Pancreas (tissue), 10 donors: ENCODE data around the gene GGPS1. TPM values are rescaled to one million over a fixed set of nuclear protein-coding genes. Genes with fewer than 3 reads are reported as not detected.

Source experiments
- ATAC-seq, 4 donors: fragments of 200-7000 bp; cut with Tn5 transposase; one replicate each; pipeline versions ENCODE4 v1.8.0 to v1.9.1; 2020; ENCODE audit warnings: mild to moderate bottlenecking in 4 of 4, moderate library complexity in 4 of 4
- DNase-seq, 6 donors: peaks; one replicate each; pipeline ENCODE4 v3.0.0-alpha.2; 2020
- FAIRE-seq: peaks from 2 replicates; lab custom pipeline; 2012; peaks lifted over from hg19 to GRCh38; lab: Jason Lieb, UNC
- H3K27ac ChIP-seq, 4 donors: fragments of 200-600 bp; sonication (generic); 1 replicate in 3 of 4; 2 replicates in 1 of 4; pipeline versions ENCODE4 v1.5.0 to v1.8.0; 2020
- H3K27me3 ChIP-seq, 4 donors: fragments of 200-600 bp; one replicate each; pipeline ENCODE4 v1.8.0; 2021
- H3K36me3 ChIP-seq, 3 donors: fragments of 200-600 bp; sonication (generic) in 1 of 3; one replicate each; pipeline versions ENCODE4 v1.5.0 to v1.8.0; 2020 to 2021
- H3K4me1 ChIP-seq, 3 donors: fragments of 200-600 bp; one replicate each; pipeline ENCODE4 v1.8.0; 2021
- H3K4me3 ChIP-seq, 4 donors: fragments of 200-600 bp; sonication (generic) in 2 of 4; one replicate each; pipeline versions ENCODE4 v1.5.0 to v1.8.0; 2020 to 2021
- H3K9me3 ChIP-seq, 4 donors: fragments of 200-600 bp; one replicate each; pipeline ENCODE4 v1.8.0; 2021
- WGBS, 2 donors: extraction: QIAGEN DNeasy Blood & Tissue Kit; methylation state at CpG; one replicate each; pipeline ENCODE4 v1.1.7; 2013; 5-methylcytosine and 5-hydroxymethylcytosine counted together
- intact Hi-C, 3 donors: fragments of 100-400 bp; cut with DNase I; formaldehyde crosslinking; loops; one replicate each; pipeline versions ENCODE4 v1.11.1 to v1.14.2; 2022
- polyA plus RNA-seq, 2 donors: library from polyadenylated mRNA; stranded (reverse); fragments of 200-250 nt; gene quantifications; one replicate each; pipeline ENCODE4 v1.2.3, GENCODE V29; 2013
- total RNA-seq, 6 donors: library from RNA; stranded (reverse); fragmentation: NEBNext Ultra II Directional in 4 of 6; extraction: Animal tissue kit (Norgen Biotek cat#: 25700) in 4 of 6; gene quantifications; one replicate each; pipeline versions ENCODE4 v1.2.1 to v1.2.4, GENCODE V29; 2021 to 2023
- TF ChIP-seq, protein P1 (sequence below), 4 donors: fragments of 200-600 bp; sonication (generic) in 3 of 4; IDR thresholded peaks; one replicate each; pipeline versions ENCODE4 v1.5.0 to v1.8.0; 2021; ENCODE audit warnings: antibody characterized with exemption in 4 of 4
- donor health status: healthy with polysubstance abuse.
- donor health status: DM: no; HTN: no; CAD: no; lungs with moderate emphysema.
- donor health status: DM: no; HTN: no; CAD: no.
- donor health status: control.
- donor health status: control.
- donor health status: Bipolar disorder and iron deficiency.
- donor health status: DM: yes; HTN: yes; CAD: no.
- donor health status: DM: no; HTN: no; CAD: no.
- donor health status: DM: no; HTN: no; CAD: no.
- donor health status: DM: yes; HTN: yes; CAD: no.

The GGPS1 gene
- total and polyA plus RNA-seq, 8 donors, result 8.9 to 16.7 (median 12.5) TPM

GRCh38 chr1:235295902-235296350 lies 32.4 kb upstream of the GGPS1 start:
- peak; percentile 92 to 95 (median 94) for ATAC-seq
- Histone ChIP-seq H3K27ac (peak overlapping the region in 2 of 4 donors; percentile 85 to 87), H3K27me3 (no peaks in the 10 kb centered on the region), H3K4me3 (no peak overlapping the region), H3K9me3 (no peaks in the 10 kb centered on the region), H3K4me1 (peaks cover 17 to 82% (median 75%) of the 10 kb centered on the region in 3 donors), H3K36me3 (no peaks in the 10 kb centered on the region)
- peak in 4 of 6 donors; percentile 46 to 87 (median 82) for DNase-seq
- 30 to 34% methylated on average over 5 of the region's 5 CpGs for WGBS, 2 donors
- TF ChIP-seq, protein P1, sequence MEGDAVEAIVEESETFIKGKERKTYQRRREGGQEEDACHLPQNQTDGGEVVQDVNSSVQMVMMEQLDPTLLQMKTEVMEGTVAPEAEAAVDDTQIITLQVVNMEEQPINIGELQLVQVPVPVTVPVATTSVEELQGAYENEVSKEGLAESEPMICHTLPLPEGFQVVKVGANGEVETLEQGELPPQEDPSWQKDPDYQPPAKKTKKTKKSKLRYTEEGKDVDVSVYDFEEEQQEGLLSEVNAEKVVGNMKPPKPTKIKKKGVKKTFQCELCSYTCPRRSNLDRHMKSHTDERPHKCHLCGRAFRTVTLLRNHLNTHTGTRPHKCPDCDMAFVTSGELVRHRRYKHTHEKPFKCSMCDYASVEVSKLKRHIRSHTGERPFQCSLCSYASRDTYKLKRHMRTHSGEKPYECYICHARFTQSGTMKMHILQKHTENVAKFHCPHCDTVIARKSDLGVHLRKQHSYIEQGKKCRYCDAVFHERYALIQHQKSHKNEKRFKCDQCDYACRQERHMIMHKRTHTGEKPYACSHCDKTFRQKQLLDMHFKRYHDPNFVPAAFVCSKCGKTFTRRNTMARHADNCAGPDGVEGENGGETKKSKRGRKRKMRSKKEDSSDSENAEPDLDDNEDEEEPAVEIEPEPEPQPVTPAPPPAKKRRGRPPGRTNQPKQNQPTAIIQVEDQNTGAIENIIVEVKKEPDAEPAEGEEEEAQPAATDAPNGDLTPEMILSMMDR (IDR thresholded peaks at IDR 0.05), result no peak
- FAIRE-seq, result no peak
- intact Hi-C loops, result no loop called here

GRCh38 chr1:235296729-235297128 lies 31.6 kb upstream of the GGPS1 start:
- WGBS, 2 donors, result 93 to 95% methylated on average over 1 of the region's 1 CpG
- FAIRE-seq, result no peak
- H3K27me3 ChIP-seq, result no peaks in the 10 kb centered on the region
- H3K4me1 ChIP-seq, result peaks cover 17 to 77% (median 69%) of the 10 kb centered on the region in 3 donors
- ATAC-seq, result no peak
- intact Hi-C loops, result no loop called here
- no peak for DNase-seq
- no peak overlapping the region for H3K4me3 ChIP-seq
- no peaks in the 10 kb centered on the region for H3K36me3 ChIP-seq
- TF ChIP-seq, protein P1 (IDR thresholded peaks at IDR 0.05), result no peak
- H3K27ac ChIP-seq, result peak overlapping the region in 2 of 4 donors; percentile 85 to 87
- no peaks in the 10 kb centered on the region for H3K9me3 ChIP-seq

- H3K27ac ChIP-seq, result peak overlapping the region in 2 of 4 donors; percentile 85 to 87
- DNase-seq (no peak), FAIRE-seq (no peak), ATAC-seq (no peak)
- WGBS, 2 donors, result 35 to 44% methylated on average over 3 of the region's 3 CpGs
- H3K4me3 ChIP-seq, result no peak overlapping the region
- H3K36me3 ChIP-seq, result no peaks in the 10 kb centered on the region
- H3K27me3 ChIP-seq, result no peaks in the 10 kb centered on the region
- TF ChIP-seq, protein P1 (IDR thresholded peaks at IDR 0.05), result no peak
- peaks cover 13 to 69% (median 65%) of the 10 kb centered on the region in 3 donors for H3K4me1 ChIP-seq
- no peaks in the 10 kb centered on the region for H3K9me3 ChIP-seq
- intact Hi-C loops, result no loop called here
Observed at GRCh38 chr1:235297579-235297978, 30.8 kb upstream of the GGPS1 start.

GRCh38 chr1:235298758-235299157 lies 29.6 kb upstream of the GGPS1 start:
- no peak for DNase-seq
- no peak for FAIRE-seq
- TF ChIP-seq, protein P1 (IDR thresholded peaks at IDR 0.05), result no peak
- Histone ChIP-seq H3K4me3 (no peak overlapping the region), H3K36me3 (no peaks in the 10 kb centered on the region), H3K9me3 (no peaks in the 10 kb centered on the region), H3K4me1 (peaks cover 10 to 57% (median 57%) of the 10 kb centered on the region in 3 donors), H3K27ac (peak overlapping the region in 2 of 4 donors; percentile 7 to 13), H3K27me3 (no peaks in the 10 kb centered on the region)
- 8 to 12% methylated on average over 2 of the region's 2 CpGs for WGBS, 2 donors
- intact Hi-C loops, result no loop called here
- ATAC-seq, result peak in 3 of 4 donors; percentile 37 to 48 (median 46)

GRCh38 chr1:235299169-235299858 lies 29.1 kb upstream of the GGPS1 start:
- H3K27ac ChIP-seq, result peak overlapping the region in 2 of 4 donors; percentile 7 to 13
- FAIRE-seq (no peak), DNase-seq (no peak), ATAC-seq (peak in 1 of 4 donors; percentile 3)
- TF ChIP-seq, protein P1 (IDR thresholded peaks at IDR 0.05), result no peak
- H3K36me3 ChIP-seq, result no peaks in the 10 kb centered on the region
- WGBS, 2 donors, result 32 to 33% methylated on average over 10 of the region's 10 CpGs
- no peak overlapping the region for H3K4me3 ChIP-seq
- intact Hi-C loops, result no loop called here
- H3K9me3 ChIP-seq, result no peaks in the 10 kb centered on the region
- no peaks in the 10 kb centered on the region for H3K27me3 ChIP-seq
- peaks cover 12 to 52% (median 52%) of the 10 kb centered on the region in 3 donors for H3K4me1 ChIP-seq
